ENCODE data around the gene STEAP3.

GRCh38 chr2:119278946-119279345 lies 55.3 kb downstream of the STEAP3 start:
- TF ChIP-seq EZH2 (optimal IDR thresholded peaks at IDR 0.05; ENCODE audit: low read depth, low read length) (no peak), CTCF (IDR thresholded peaks at IDR 0.05; ENCODE audit: low read length) (no peak), EZH2phosphoT487 (IDR thresholded peaks at IDR 0.05; ENCODE audit: low read length) (no peak)
